Effector CD8-positive, alpha-beta T cell (primary cell): ENCODE data around the gene CYB5D1.

Experiments used
- DNase-seq: peaks from one replicate; lab custom pipeline; 2025; lab: John Stamatoyannopoulos, UW

The CYB5D1 gene

GRCh38 chr17:7844292-7845154 lies 13.3 kb upstream of the CYB5D1 start:
- DNase-seq, result peak; percentile 66

- DNase-seq, result no peak
Measured at GRCh38 chr17:7845359-7846062, 12.3 kb upstream of the CYB5D1 start.

GRCh38 chr17:7846063-7846735 lies 11.6 kb upstream of the CYB5D1 start:
- DNase-seq, result no peak

DNA sequence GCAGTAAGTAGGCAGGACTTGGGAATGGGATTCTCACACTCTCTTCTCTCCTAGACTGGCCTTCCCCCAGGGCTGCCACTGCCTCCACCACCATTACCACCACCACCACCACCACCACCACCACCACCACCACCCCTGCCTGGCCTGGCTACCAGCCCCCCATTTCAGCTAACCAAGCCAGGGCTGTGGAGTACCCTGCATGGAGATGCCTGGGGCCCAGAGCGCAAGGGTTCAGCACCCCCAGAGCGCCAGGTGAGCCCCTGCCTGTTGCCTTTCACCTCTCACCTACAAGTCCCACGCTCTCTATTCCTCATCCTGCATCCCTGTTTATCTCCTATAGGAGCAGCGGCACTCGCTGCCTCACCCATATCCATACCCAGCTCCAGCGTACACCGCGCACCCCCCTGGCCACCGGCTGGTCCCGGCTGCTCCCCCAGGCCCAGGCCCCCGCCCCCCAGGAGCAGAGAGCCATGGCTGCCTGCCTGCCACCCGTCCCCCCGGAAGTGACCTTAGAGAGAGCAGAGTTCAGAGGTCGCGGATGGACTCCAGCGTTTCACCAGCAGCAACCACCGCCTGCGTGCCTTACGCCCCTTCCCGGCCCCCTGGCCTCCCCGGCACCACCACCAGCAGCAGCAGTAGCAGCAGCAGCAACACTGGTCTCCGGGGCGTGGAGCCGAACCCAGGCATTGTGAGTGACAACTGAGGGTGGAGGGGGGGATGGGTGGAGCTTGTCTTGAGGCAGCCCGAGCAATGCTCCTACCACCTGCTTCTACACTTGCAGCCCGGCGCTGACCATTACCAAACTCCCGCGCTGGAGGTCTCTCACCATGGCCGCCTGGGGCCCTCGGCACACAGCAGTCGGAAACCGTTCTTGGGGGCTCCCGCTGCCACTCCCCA lies 10.8 kb upstream of the CYB5D1 start:
- DNase-seq, result no peak

DNA sequence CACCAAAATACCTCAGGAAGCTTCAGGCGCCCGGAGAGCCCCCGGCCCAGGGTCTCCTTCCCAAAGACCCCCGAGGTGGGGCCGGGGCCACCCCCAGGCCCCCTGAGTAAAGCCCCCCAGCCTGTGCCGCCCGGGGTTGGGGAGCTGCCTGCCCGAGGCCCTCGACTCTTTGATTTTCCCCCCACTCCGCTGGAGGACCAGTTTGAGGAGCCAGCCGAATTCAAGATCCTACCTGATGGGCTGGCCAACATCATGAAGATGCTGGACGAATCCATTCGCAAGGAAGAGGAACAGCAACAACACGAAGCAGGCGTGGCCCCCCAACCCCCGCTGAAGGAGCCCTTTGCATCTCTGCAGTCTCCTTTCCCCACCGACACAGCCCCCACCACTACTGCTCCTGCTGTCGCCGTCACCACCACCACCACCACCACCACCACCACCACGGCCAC lies 9.6 kb upstream of the CYB5D1 start:
- no peak for DNase-seq

GRCh38 chr17:7848739-7849129 lies 9.1 kb upstream of the CYB5D1 start:
- DNase-seq, result no peak

DNA sequence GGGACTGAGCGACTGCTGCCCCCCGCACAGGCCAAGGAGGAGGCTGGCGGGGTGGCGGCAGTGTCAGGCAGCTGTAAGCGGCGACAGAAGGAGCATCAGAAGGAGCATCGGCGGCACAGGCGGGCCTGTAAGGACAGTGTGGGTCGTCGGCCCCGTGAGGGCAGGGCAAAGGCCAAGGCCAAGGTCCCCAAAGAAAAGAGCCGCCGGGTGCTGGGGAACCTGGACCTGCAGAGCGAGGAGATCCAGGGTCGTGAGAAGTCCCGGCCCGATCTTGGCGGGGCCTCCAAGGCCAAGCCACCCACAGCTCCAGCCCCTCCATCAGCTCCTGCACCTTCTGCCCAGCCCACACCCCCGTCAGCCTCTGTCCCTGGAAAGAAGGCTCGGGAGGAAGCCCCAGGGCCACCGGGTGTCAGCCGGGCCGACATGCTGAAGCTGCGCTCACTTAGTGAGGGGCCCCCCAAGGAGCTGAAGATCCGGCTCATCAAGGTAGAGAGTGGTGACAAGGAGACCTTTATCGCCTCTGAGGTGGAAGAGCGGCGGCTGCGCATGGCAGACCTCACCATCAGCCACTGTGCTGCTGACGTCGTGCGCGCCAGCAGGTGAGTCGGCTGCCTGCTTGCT lies 8.6 kb upstream of the CYB5D1 start:
- no peak for DNase-seq

DNA sequence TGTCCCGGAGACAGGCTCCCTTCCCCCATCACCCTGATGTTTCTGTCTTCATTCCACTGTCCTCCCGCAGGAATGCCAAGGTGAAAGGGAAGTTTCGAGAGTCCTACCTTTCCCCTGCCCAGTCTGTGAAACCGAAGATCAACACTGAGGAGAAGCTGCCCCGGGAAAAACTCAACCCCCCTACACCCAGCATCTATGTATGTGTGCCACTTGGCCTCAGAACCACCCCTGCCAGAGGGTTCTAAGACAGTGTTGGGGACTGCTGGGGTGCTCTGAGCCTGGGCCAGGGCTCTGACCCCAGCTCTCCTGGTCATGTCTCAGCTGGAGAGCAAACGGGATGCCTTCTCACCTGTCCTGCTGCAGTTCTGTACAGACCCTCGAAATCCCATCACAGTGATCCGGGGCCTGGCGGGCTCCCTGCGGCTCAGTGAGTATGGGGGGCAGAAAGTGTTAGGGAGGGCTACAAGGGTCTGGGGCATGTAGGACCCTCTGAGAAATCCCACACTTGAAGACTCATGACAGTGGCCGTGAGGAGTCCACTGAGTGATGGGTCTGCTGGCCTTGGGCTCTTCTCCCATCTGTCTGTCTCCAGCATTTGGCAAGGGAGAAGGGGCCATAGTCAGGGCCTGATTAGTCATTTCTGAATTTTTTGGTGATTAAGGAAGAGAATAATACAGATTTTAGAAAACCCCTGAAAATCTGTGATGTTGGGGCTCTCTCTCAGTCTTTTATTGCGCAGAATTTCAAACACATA lies 7.9 kb upstream of the CYB5D1 start:
- DNase-seq, result no peak

DNA sequence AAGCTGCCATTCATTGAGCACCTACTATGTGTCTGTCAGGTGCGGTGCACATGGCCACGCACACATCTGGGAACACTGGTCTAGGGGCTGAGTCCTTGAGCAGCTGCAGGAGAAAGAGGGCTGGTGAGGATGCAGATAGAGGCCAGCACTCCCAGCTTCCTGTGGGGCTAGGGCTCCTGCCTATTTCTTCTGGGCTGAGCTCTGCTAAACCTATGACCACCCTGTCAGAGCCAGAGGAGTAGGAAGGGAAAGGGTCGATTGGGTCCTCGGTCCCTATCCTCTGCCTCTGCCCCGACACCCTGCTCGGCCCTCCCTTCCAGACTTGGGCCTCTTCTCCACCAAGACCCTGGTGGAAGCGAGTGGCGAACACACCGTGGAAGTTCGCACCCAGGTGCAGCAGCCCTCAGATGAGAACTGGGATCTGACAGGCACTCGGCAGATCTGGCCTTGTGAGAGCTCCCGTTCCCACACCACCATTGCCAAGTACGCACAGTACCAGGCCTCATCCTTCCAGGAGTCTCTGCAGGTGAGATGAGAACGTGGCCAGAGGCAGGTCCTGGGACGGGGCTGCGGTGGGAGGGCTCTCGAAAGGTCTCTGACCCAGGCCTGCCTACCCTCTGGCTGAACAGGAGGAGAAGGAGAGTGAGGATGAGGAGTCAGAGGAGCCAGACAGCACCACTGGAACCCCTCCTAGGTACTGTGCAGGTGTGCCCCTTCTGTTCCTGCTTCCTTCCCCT lies 6.9 kb upstream of the CYB5D1 start:
- DNase-seq, result no peak

- peak; percentile 85 for DNase-seq
Measured at GRCh38 chr17:7851438-7852261, 6.2 kb upstream of the CYB5D1 start.

- no peak for DNase-seq
Measured at GRCh38 chr17:7852262-7852670, 5.5 kb upstream of the CYB5D1 start.

GRCh38 chr17:7852919-7853690 lies 4.7 kb upstream of the CYB5D1 start:
- DNase-seq, result no peak

- no peak for DNase-seq
Measured at GRCh38 chr17:7853691-7854038, 4.1 kb upstream of the CYB5D1 start.

- DNase-seq, result no peak
Measured at GRCh38 chr17:7854078-7854777, 3.6 kb upstream of the CYB5D1 start.

DNA sequence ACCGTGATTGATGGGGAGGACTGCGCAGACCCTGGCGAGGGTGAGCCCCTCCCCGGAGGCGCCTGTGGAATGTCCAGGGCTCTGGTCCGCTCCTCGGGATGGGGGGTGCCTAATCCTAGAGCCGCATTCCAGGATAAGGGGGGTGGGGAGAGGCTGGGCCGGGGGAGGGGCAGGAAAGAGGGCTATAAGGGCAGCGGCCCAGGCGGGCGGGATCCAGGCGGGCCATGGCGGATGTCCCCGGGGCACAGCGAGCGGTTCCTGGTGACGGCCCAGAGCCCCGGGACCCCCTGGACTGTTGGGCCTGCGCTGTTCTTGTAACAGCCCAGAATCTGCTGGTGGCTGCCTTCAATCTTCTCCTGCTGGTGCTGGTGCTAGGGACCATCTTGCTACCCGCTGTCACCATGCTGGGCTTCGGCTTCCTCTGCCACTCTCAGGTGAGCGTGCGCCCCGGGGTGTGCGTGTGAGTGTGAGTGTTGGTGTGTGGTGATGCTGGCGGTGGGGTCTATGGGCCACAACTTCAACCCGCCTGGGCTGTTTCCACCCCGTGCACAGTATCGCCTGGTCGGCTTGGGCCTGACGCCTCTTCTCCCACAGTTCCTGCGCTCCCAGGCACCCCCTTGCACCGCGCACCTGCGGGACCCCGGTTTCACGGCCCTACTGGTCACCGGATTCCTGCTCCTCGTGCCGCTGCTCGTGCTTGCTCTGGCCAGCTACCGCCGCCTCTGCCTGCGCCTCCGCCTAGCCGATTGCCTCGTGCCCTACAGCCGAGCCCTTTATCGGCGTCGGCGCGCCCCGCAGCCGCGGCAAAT lies 2.7 kb upstream of the CYB5D1 start, which contains the start of gene TMEM88:
TSS of gene TMEM88 (plus strand) at position 216 of the 809 bp plus-strand sequence. CDS start at position 225, 9 bp downstream.
- no peak for DNase-seq

DNA sequence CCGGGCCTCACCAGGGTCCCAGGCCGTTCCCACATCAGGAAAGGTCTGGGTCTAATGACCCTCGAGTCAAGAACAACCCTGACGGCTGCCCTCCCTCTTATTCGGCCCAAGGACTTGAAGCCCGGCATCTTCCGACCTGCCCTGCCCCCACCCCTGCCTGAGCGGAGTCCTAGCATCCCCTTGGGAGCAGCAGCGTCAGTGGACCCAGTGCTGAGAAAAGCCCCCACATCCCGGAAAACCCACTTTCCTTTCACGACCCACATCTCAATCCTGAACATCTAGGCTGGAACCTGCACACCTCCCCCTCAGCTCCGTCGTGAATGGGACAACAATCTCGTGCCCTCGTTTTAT lies 2.2 kb upstream of the CYB5D1 start:
- no peak for DNase-seq
